ENCODE results near the gene TFEC.

Gene TFEC

GRCh38 chr7:115889669-115889984, 140.9 kb downstream of the TFEC start:
- H3K27ac ChIP-seq (ENCODE audit: low read depth, low read length): no peak overlapping the region
- H3K9me3 ChIP-seq (ENCODE audit: control insufficient read depth in 1 of 2, low read length in 2 of 2): no peaks in the 10 kb centered on the region
- no peak overlapping the region for H3K4me3 ChIP-seq (ENCODE audit: low read depth in 1 of 2, low read length in 2 of 2)
- no peaks in the 10 kb centered on the region for H3K27me3 ChIP-seq (ENCODE audit: control insufficient read depth in 1 of 2, insufficient read depth in 2 of 2, low read length in 2 of 2)
- no peaks in the 10 kb centered on the region for H3K36me3 ChIP-seq (ENCODE audit: control insufficient read depth in 1 of 2, insufficient read depth in 2 of 2, low read length in 2 of 2)
- no peaks in the 10 kb centered on the region for H3K4me1 ChIP-seq (ENCODE audit: control insufficient read depth in 1 of 2, insufficient read depth in 2 of 2, low read length in 2 of 2)
- no peak overlapping the region for H3K9ac ChIP-seq (ENCODE audit: low read depth in 1 of 2, low read length in 2 of 2)

DNA sequence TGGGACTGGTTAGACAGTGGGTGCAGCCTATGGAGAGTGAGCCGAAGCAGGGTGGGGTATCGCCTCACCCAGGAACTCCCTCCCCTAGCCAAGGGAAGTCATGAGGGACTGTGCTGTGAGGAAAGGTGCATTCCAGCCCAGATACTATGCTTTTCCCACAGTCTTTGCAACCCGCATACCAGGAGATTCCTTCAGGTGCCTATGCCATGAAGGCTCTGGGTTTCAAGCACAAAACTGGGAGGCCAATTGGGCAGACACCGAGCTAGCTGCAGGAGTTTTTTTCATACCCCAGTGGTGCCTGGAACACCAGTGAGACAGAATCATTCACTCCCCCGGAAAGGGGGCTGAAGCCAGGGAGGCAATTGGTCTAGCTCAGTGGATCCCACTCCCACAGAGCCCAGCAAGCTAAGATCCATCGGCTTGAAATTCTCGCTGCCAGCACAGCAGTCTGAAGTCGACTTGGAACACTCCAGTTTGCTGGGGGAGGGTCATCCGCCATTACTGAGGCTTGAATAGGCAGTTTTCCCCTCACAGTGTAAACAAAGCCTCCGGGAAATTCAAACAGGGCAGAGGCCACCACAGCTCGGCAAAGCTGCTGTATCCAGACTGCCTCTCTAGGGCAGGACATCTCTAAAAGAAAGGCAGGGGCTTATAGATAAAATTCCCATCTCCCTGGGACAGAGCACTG, 141.4 kb downstream of the TFEC start:
- H3K9me3 ChIP-seq (ENCODE audit: control insufficient read depth in 1 of 2, low read length in 2 of 2): no peaks in the 10 kb centered on the region
- H3K9ac ChIP-seq (ENCODE audit: low read depth in 1 of 2, low read length in 2 of 2): no peak overlapping the region
- no peaks in the 10 kb centered on the region for H3K36me3 ChIP-seq (ENCODE audit: control insufficient read depth in 1 of 2, insufficient read depth in 2 of 2, low read length in 2 of 2)
- no peaks in the 10 kb centered on the region for H3K4me1 ChIP-seq (ENCODE audit: control insufficient read depth in 1 of 2, insufficient read depth in 2 of 2, low read length in 2 of 2)
- no peak overlapping the region for H3K27ac ChIP-seq (ENCODE audit: low read depth, low read length)
- H3K27me3 ChIP-seq (ENCODE audit: control insufficient read depth in 1 of 2, insufficient read depth in 2 of 2, low read length in 2 of 2): no peaks in the 10 kb centered on the region
- H3K4me3 ChIP-seq (ENCODE audit: low read depth in 1 of 2, low read length in 2 of 2): no peak overlapping the region

DNA sequence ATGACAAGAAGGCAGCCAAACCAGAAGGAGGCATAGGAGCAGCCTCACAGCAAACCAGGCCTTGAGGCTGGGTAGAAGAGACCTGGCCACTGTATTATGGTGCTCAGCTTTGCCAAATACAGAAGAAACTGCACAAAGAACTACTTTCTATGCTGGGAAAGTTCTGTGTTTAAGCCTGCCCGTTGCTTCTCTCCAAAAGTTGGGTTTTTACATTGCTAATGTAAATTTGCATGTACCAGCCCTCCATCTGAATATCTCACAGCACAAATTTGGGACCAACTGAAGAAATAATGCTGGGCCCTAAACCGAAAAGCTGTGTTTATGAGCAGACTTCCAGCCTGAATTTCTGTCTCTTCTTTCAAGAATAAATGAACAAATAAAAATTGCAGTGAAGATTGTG, 145.0 kb downstream of the TFEC start:
- Histone ChIP-seq H3K4me3 (ENCODE audit: low read depth in 1 of 2, low read length in 2 of 2) (no peak overlapping the region), H3K9ac (ENCODE audit: low read depth in 1 of 2, low read length in 2 of 2) (no peak overlapping the region), H3K36me3 (ENCODE audit: control insufficient read depth in 1 of 2, insufficient read depth in 2 of 2, low read length in 2 of 2) (no peaks in the 10 kb centered on the region), H3K27ac (ENCODE audit: low read depth, low read length) (no peak overlapping the region), H3K27me3 (ENCODE audit: control insufficient read depth in 1 of 2, insufficient read depth in 2 of 2, low read length in 2 of 2) (no peaks in the 10 kb centered on the region), H3K4me1 (ENCODE audit: control insufficient read depth in 1 of 2, insufficient read depth in 2 of 2, low read length in 2 of 2) (no peaks in the 10 kb centered on the region), H3K9me3 (ENCODE audit: control insufficient read depth in 1 of 2, low read length in 2 of 2) (no peaks in the 10 kb centered on the region)

Data from duodenal mucosa (tissue), 2 donors.